HG02798 (cell line): ENCODE measurements around the gene SLC12A3.

Source experiments
- ATAC-seq: cut with Tn5 transposase; IDR thresholded peaks from one replicate; pipeline ENCODE4 v1.9.1; 2021; ENCODE audit warnings: mild to moderate bottlenecking; ENCODE audit not compliant: unreplicated experiment, poor library complexity

Gene SLC12A3

GRCh38 chr16:56864960-56865359 lies at the start of gene SLC12A3:
TSS of gene SLC12A3 (plus strand) at chr16:56865207. CDS start at chr16:56865236, 29 bp downstream.
- ATAC-seq, result no peak

- no peak for ATAC-seq
These were observed 49.3 kb upstream of the SLC12A3 start for GRCh38 chr16:56815721-56816120.

GRCh38 chr16:56817056-56817455 lies 48.0 kb upstream of the SLC12A3 start:
- ATAC-seq, result no peak

GRCh38 chr16:56817938-56818337 lies 47.1 kb upstream of the SLC12A3 start:
- no peak for ATAC-seq

- no peak for ATAC-seq
These were observed 41.8 kb upstream of the SLC12A3 start for GRCh38 chr16:56823081-56823733.

GRCh38 chr16:56824331-56824730 lies 40.7 kb upstream of the SLC12A3 start:
- ATAC-seq, result no peak

- ATAC-seq, result no peak
These were observed 40.2 kb upstream of the SLC12A3 start for GRCh38 chr16:56824804-56825203.

- no peak for ATAC-seq
These were observed 39.2 kb upstream of the SLC12A3 start for GRCh38 chr16:56825826-56826225.

GRCh38 chr16:56828647-56829046 lies 36.4 kb upstream of the SLC12A3 start:
- no peak for ATAC-seq

GRCh38 chr16:56830669-56831068 lies 34.3 kb upstream of the SLC12A3 start:
- ATAC-seq, result no peak

- no peak for ATAC-seq
These were observed 32.2 kb upstream of the SLC12A3 start for GRCh38 chr16:56832768-56833167.

- ATAC-seq, result no peak
These were observed 31.6 kb upstream of the SLC12A3 start for GRCh38 chr16:56833243-56833970.

GRCh38 chr16:56835320-56835719 lies 29.7 kb upstream of the SLC12A3 start:
- no peak for ATAC-seq

GRCh38 chr16:56836410-56837230 lies 28.4 kb upstream of the SLC12A3 start:
- ATAC-seq, result no peak

- no peak for ATAC-seq
These were observed 26.2 kb upstream of the SLC12A3 start for GRCh38 chr16:56838622-56839337.

- no peak for ATAC-seq
These were observed 23.8 kb upstream of the SLC12A3 start for GRCh38 chr16:56841233-56841632.

- ATAC-seq, result no peak
These were observed 23.3 kb upstream of the SLC12A3 start for GRCh38 chr16:56841659-56842058.

- ATAC-seq, result no peak
These were observed 22.9 kb upstream of the SLC12A3 start for GRCh38 chr16:56842133-56842532.

GRCh38 chr16:56844056-56844455 lies 21.0 kb upstream of the SLC12A3 start:
- no peak for ATAC-seq

- ATAC-seq, result no peak
These were observed 17.7 kb upstream of the SLC12A3 start for GRCh38 chr16:56847173-56847910.
